Parathyroid adenoma (tissue), 2 donors: ENCODE measurements around the gene BIN1.

ENCODE experiments used
- H2AFZ ChIP-seq: fragments of 300-600 bp; sonication (generic); one replicate; pipeline ENCODE4 v1.7.0; 2017; ENCODE audit warnings: antibody characterized with exemption, mild to moderate bottlenecking
- H3K27ac ChIP-seq: fragments of 300-600 bp; sonication (generic); one replicate; pipeline ENCODE4 v1.7.0; 2017
- H3K27me3 ChIP-seq: fragments of 300-600 bp; sonication (generic); one replicate; pipeline ENCODE4 v1.7.0; 2017; ENCODE audit warnings: low read length; ENCODE audit not compliant: control insufficient read depth, insufficient read depth
- H3K36me3 ChIP-seq: fragments of 300-600 bp; sonication (generic); one replicate; pipeline ENCODE4 v1.7.0; 2017; ENCODE audit warnings: low read length; ENCODE audit not compliant: control insufficient read depth, insufficient read depth
- H3K4me1 ChIP-seq: fragments of 300-600 bp; sonication (generic); one replicate; pipeline ENCODE4 v1.7.0; 2017; ENCODE audit warnings: control low read depth
- H3K4me2 ChIP-seq: fragments of 300-600 bp; sonication (generic); one replicate; pipeline ENCODE4 v1.7.0; 2017; ENCODE audit warnings: low read length
- H3K4me3 ChIP-seq: fragments of 300-600 bp; sonication (generic); one replicate; pipeline ENCODE4 v1.7.0; 2017; ENCODE audit warnings: low read depth, low read length
- H3K79me2 ChIP-seq: fragments of 300-600 bp; sonication (generic); one replicate; pipeline ENCODE4 v1.7.0; 2017; ENCODE audit warnings: control low read depth
- H3K9ac ChIP-seq: fragments of 300-600 bp; sonication (generic); one replicate; pipeline ENCODE4 v1.7.0; 2017; ENCODE audit warnings: mild to moderate bottlenecking
- H3K9me3 ChIP-seq: fragments of 300-600 bp; sonication (generic); one replicate; pipeline ENCODE4 v1.7.0; 2017; ENCODE audit warnings: low read length; ENCODE audit not compliant: control insufficient read depth
- TF ChIP-seq, protein P1 (sequence below): fragments of 300-600 bp; sonication (generic); IDR thresholded peaks from one replicate; pipeline ENCODE4 v1.7.0; 2017; ENCODE audit warnings: antibody characterized with exemption, mild to moderate bottlenecking
- donor health status: primary hyperparathyroidism.

The BIN1 gene

DNA sequence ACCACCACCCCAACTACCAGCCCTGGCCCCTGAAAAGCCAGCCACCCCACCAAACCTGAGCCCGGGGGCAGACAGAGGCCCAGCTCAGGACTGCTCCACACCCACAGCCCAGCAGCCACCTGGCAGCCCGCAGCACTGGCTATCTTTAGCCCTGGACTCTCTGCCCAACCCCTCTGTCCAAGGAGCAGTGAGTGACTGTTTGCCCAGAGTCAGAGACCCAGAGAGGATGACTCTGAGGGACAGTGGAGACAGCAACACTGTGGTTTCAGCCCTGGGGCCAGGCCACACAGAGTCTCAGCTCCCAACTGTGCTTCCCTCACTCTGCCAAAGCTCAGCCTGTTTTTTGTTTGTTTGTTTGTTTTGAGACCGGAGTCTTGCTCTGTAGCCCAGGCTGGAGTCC, 32.6 kb downstream of the BIN1 start:
- Histone ChIP-seq H3K36me3 (no peaks in the 10 kb centered on the region), H3K4me1 (peaks cover 30% of the 10 kb centered on the region), H3K4me2 (no peak overlapping the region), H3K4me3 (no peak overlapping the region), H3K27me3 (no peaks in the 10 kb centered on the region), H3K9me3 (no peaks in the 10 kb centered on the region), H2AFZ (no peak overlapping the region), H3K27ac (no peak overlapping the region), H3K9ac (no peak overlapping the region), H3K79me2 (peaks cover 26% of the 10 kb centered on the region)
- TF ChIP-seq, protein P1, sequence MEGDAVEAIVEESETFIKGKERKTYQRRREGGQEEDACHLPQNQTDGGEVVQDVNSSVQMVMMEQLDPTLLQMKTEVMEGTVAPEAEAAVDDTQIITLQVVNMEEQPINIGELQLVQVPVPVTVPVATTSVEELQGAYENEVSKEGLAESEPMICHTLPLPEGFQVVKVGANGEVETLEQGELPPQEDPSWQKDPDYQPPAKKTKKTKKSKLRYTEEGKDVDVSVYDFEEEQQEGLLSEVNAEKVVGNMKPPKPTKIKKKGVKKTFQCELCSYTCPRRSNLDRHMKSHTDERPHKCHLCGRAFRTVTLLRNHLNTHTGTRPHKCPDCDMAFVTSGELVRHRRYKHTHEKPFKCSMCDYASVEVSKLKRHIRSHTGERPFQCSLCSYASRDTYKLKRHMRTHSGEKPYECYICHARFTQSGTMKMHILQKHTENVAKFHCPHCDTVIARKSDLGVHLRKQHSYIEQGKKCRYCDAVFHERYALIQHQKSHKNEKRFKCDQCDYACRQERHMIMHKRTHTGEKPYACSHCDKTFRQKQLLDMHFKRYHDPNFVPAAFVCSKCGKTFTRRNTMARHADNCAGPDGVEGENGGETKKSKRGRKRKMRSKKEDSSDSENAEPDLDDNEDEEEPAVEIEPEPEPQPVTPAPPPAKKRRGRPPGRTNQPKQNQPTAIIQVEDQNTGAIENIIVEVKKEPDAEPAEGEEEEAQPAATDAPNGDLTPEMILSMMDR: no peak

DNA sequence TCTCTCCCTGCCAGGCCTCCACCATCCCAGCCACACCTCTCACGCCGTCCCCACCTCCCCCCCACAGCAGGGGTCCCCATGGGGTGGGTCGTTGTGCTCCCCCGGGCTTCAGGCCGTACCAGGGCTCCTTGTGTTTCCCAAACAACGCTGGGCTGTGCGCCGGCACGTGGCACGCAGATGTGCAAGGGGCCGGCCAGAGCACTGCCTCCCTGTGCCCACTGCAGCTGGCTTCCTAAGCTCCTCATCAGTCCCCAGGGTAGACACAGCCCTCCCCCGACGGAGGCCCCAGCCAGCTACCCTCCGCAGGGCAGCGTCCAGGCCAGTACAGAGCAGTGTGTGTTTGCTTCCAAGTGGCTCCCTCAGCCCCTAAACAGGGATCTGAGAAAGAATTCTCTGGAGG, 34.0 kb downstream of the BIN1 start:
- Histone ChIP-seq H3K27me3 (no peaks in the 10 kb centered on the region), H3K79me2 (peaks cover 16% of the 10 kb centered on the region), H3K4me3 (no peak overlapping the region), H3K27ac (no peak overlapping the region), H3K36me3 (no peaks in the 10 kb centered on the region), H2AFZ (no peak overlapping the region), H3K4me1 (peaks cover 23% of the 10 kb centered on the region), H3K9ac (no peak overlapping the region), H3K4me2 (no peak overlapping the region), H3K9me3 (no peaks in the 10 kb centered on the region)
- TF ChIP-seq, protein P1: no peak

DNA sequence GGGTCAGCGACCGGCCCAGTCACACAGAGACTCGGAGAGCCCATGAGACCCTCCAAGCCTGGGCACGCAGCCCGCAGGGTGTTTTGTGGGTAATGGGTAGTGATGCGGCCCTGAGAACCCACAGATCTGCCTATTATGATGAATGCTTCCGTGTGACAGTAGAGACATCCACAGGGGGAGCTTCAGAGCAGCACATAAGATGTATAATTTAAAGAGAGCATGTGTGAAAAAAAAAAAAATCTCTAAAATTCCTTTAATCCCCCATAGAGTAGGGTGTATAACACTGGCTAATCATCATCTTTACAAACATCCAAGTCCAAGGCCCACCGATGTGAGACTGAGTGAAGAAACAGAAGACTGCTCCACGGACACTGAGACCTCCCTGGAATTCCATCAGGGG, 34.6 kb downstream of the BIN1 start:
- peaks cover 25% of the 10 kb centered on the region for H3K4me1 ChIP-seq
- H3K79me2 ChIP-seq: peaks cover 17% of the 10 kb centered on the region
- no peak overlapping the region for H3K9ac ChIP-seq
- H3K27me3 ChIP-seq: no peaks in the 10 kb centered on the region
- H3K4me3 ChIP-seq: no peak overlapping the region
- H3K27ac ChIP-seq: peak overlapping the region; percentile 17
- H2AFZ ChIP-seq: no peak overlapping the region
- no peaks in the 10 kb centered on the region for H3K9me3 ChIP-seq
- no peaks in the 10 kb centered on the region for H3K36me3 ChIP-seq
- no peak overlapping the region for H3K4me2 ChIP-seq
- TF ChIP-seq, protein P1: peak; percentile 35

DNA sequence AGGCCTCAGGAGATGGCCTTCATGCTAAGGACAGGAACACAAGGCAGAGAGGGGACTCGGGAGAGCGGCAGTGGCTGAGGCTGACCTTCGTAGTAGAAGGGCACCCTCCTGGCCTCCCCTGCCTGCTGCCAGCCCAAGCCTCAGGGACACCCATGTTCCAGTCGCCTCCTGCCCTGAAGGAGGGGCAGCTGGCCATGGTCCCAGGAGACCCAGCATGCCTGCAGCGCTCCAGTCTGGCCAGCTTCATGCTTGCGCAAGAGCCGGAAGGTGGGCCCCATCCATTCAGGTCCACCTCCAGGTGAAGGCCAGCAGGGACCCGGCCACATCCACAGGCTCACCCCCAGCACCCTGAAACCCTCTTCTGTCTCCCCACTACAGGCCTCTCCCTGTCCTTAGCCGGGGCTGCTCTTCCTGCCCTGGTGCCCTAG, 35.0 kb downstream of the BIN1 start:
- Histone ChIP-seq H3K9ac (no peak overlapping the region), H3K9me3 (no peaks in the 10 kb centered on the region)

DNA sequence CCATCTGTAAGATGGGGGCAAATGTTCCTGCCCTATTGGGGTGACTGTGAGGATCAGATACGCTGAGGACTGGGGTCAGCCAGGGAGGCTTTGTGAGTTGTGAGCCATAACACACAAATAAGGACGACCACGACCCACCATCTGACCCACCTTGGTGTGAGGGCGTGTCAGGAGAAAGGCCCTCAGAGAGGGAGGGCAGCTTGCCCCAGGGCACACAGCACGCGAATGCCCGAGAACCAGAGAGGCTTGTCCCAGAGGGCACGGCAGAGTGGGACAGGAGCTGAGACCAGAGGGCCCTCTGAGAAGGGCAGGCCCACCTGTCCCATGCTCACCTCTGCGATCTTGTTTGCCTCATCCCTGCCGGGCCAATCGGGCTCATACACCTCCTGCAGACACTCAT, 36.7 kb downstream of the BIN1 start:
- H3K9me3 ChIP-seq: no peaks in the 10 kb centered on the region
- no peaks in the 10 kb centered on the region for H3K36me3 ChIP-seq
- no peak overlapping the region for H2AFZ ChIP-seq
- H3K9ac ChIP-seq: no peak overlapping the region
- TF ChIP-seq, protein P1: no peak
- H3K4me1 ChIP-seq: peaks cover 23% of the 10 kb centered on the region
- H3K79me2 ChIP-seq: peaks cover 21% of the 10 kb centered on the region
- no peak overlapping the region for H3K4me3 ChIP-seq
- H3K27ac ChIP-seq: no peak overlapping the region
- H3K4me2 ChIP-seq: no peak overlapping the region
- H3K27me3 ChIP-seq: no peaks in the 10 kb centered on the region

More for the DNA sequence above, 35.0 kb downstream of the BIN1 start:
- H3K4me3 ChIP-seq: no peak overlapping the region
- no peaks in the 10 kb centered on the region for H3K27me3 ChIP-seq
- H3K4me2 ChIP-seq: no peak overlapping the region
- TF ChIP-seq, protein P1: no peak
- peaks cover 16% of the 10 kb centered on the region for H3K79me2 ChIP-seq
- peak overlapping the region; percentile 17 for H3K27ac ChIP-seq
- H3K4me1 ChIP-seq: peaks cover 25% of the 10 kb centered on the region
- H2AFZ ChIP-seq: no peak overlapping the region
- no peaks in the 10 kb centered on the region for H3K36me3 ChIP-seq
